Measurements from ENCODE around the gene C11orf91. TPM values are rescaled to one million over a fixed set of nuclear protein-coding genes. Genes with fewer than 3 reads are reported as not detected.

Gene C11orf91
- total and polyA plus RNA-seq, 2 of the 8 experiments (the other 6 are each of a cell fraction or from before 2014, with no cell fraction given): not detected

DNA sequence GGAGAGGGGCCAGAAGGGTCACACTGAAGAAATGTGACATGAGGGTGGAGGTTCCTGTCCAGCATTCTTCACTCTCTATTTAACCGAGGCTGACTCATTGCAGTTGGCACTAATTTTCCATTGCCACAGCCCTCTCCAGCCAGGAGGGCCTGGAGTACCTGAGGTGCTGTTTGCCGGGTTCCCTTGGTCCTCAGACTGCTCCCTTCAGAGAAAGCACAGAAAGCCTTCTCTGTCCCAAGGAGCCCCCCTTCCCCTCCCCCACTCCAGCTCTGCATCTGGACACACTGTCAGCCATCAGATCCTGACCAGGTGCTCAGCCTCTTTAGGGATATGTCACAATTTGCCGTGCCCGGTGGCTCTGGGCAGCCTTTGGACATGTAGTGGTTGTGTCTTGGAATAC, 3.2 kb upstream of the C11orf91 start (continued):
- TF ChIP-seq EZH2 (IDR thresholded peaks at IDR 0.05; ENCODE audit: low read depth, low read length, severe bottlenecking) (no peak), BCL11A (IDR thresholded peaks at IDR 0.05; ENCODE audit: low read depth in 2 of 2, low read length in 2 of 2) (no peak), SIN3A (conservative IDR thresholded peaks at IDR 0.05 in 1 of 2, IDR thresholded peaks at IDR 0.05 in 1 of 2; ENCODE audit: low read depth in 1 of 2, low read length in 2 of 2) (no peak), TBP (IDR thresholded peaks at IDR 0.05; ENCODE audit: low read depth, low read length) (no peak), SP4 (IDR thresholded peaks at IDR 0.05; ENCODE audit: low read length) (no peak), HDAC2 (IDR thresholded peaks at IDR 0.05; ENCODE audit: borderline replicate concordance in 1 of 2, low read depth in 2 of 2, low read length in 2 of 2) (no peak), HDAC6 (IDR thresholded peaks at IDR 0.05; ENCODE audit: low read depth, low read length) (no peak), POU5F1 (IDR thresholded peaks at IDR 0.05; ENCODE audit: low read depth, low read length) (no peak), KDM4A (IDR thresholded peaks at IDR 0.05; ENCODE audit: low read depth, low read length, severe bottlenecking) (no peak)

All from H1 (cell line).